ENCODE results near the gene CERS3. TPM values are rescaled to one million over a fixed set of nuclear protein-coding genes. Genes with fewer than 3 reads are reported as not detected.

The CERS3 gene
- polyA plus RNA-seq, 1 experiment = not detected

GRCh38 chr15:100515758-100516157, 13.0 kb downstream of the CERS3 start:
- H3K36me3 ChIP-seq (ENCODE audit: control insufficient read depth, insufficient read depth, low read length) = no peaks in the 10 kb centered on the region
- TF ChIP-seq CTCF (IDR thresholded peaks at IDR 0.05; ENCODE audit: insufficient read depth, low read depth, low read length) = no peak
- DNase-seq (ENCODE audit: low read depth) = no peak
- CTCF ChIA-PET = no interaction called here
- POLR2A ChIA-PET = no interaction called here
- no peak overlapping the region for H3K4me3 ChIP-seq (ENCODE audit: low read depth, low read length)
- no peaks in the 10 kb centered on the region for H3K27me3 ChIP-seq (ENCODE audit: control insufficient read depth, insufficient read depth, low read length)

DNA sequence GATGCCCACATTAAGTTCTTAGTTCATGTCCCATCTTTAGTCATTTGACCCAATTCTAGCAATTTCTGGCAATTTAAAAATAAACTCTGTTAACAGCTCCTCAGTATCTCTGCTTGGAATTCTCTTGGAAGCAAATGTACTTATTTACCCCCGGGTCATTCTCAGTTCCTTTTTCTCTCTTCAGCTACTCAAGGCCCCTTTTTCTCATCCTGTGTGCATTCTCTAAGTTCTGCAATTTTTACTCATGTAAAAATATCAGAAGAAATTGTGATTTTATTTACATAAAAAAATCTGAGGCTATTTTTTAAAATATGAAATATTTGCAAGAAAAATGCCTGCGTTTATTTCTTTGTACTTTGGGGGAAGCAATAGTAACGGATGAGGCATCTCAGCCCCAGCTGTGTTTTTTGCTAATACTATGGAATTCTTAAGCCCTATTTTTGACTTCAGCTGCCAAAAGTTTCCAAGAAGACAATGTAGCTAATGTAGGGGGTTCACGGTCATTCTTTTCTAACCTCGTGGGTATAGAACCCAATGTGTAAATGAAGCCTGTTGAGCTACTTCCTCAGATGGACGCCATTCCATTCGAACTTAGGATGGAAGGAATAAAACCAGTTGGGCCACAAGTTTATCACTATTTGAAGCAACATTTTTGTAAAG, 20.0 kb downstream of the CERS3 start:
- no peak for TF ChIP-seq CTCF (IDR thresholded peaks at IDR 0.05; ENCODE audit: insufficient read depth, low read depth, low read length)
- Histone ChIP-seq H3K36me3 (ENCODE audit: control insufficient read depth, insufficient read depth, low read length) (no peaks in the 10 kb centered on the region), H3K4me3 (ENCODE audit: low read depth, low read length) (no peak overlapping the region), H3K27me3 (ENCODE audit: control insufficient read depth, insufficient read depth, low read length) (no peaks in the 10 kb centered on the region)
- ChIA-PET CTCF (no interaction called here), POLR2A (no interaction called here)
- no peak for DNase-seq (ENCODE audit: low read depth)

DNA sequence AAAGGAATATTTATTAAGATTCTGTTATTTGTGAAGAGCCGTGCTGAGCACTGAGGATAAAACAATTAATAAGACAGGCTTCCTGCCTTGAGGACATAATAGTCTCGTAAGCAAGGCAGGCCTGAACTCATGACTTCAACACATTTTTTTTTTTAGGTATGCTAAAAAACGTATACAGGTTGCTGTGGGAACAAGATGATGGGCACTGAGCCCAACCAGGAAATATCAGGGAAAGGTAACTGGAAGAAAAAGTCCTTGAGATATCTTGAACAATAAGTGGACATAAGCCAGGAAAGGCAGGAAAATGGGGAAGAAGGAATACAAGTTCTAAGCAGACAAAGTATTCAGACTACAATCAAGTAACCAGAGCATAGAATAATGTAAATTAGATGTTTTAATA, 26.1 kb downstream of the CERS3 start:
- no peaks in the 10 kb centered on the region for H3K36me3 ChIP-seq (ENCODE audit: control insufficient read depth, insufficient read depth, low read length)
- POLR2A ChIA-PET = no interaction called here
- CTCF ChIA-PET = no interaction called here

GRCh38 chr15:100501117-100501516, 27.6 kb downstream of the CERS3 start:
- DNase-seq (ENCODE audit: low read depth) = no peak
- H3K27me3 ChIP-seq (ENCODE audit: control insufficient read depth, insufficient read depth, low read length) = no peaks in the 10 kb centered on the region
- TF ChIP-seq CTCF (IDR thresholded peaks at IDR 0.05; ENCODE audit: insufficient read depth, low read depth, low read length) = no peak
- H3K36me3 ChIP-seq (ENCODE audit: control insufficient read depth, insufficient read depth, low read length) = no peaks in the 10 kb centered on the region
- POLR2A ChIA-PET = no interaction called here
- no peak overlapping the region for H3K4me3 ChIP-seq (ENCODE audit: low read depth, low read length)
- CTCF ChIA-PET = no interaction called here

More for the DNA sequence above, 26.1 kb downstream of the CERS3 start:
- no peak for DNase-seq (ENCODE audit: low read depth)
- no peaks in the 10 kb centered on the region for H3K27me3 ChIP-seq (ENCODE audit: control insufficient read depth, insufficient read depth, low read length)
- TF ChIP-seq CTCF (IDR thresholded peaks at IDR 0.05; ENCODE audit: insufficient read depth, low read depth, low read length) = no peak
- no peak overlapping the region for H3K4me3 ChIP-seq (ENCODE audit: low read depth, low read length)

DNA sequence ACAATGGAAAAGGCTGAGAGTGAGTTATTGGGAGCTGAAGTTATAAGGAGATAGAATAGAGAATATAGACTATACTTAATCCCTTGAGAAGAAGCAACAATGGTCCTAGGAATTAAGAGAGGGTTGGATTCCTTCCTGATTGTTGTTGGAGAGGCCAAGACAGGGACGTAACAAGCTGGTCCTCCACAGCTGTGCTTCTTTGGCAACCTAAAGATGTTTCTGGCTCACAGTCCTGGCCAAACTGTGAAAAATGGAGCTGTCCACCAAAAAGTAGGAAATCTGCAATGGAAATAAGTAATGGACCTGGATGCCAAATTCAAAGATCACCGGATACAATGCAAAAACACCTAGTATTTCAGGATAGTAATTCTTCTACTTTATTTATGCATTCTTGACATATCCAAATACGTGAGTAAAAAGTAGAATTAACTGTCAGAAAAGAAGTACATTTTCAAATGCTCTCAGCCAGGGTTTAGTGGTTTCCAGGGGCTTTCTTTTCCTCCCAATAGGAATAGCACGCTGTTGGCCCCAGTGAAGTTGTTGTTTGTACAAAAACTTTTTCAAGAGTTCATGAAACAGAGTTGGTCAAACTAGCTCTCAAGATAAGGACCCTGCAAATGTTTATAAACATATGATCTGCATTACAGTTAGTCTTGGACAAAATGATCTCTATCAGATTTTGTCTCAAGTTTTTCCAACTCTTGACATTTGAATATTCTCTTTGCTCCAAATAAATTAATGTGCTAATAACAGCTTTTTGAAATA, 28.3 kb downstream of the CERS3 start:
- TF ChIP-seq CTCF (IDR thresholded peaks at IDR 0.05; ENCODE audit: insufficient read depth, low read depth, low read length) = no peak
- CTCF ChIA-PET = no interaction called here
- Histone ChIP-seq H3K36me3 (ENCODE audit: control insufficient read depth, insufficient read depth, low read length) (no peaks in the 10 kb centered on the region), H3K4me3 (ENCODE audit: low read depth, low read length) (no peak overlapping the region), H3K27me3 (ENCODE audit: control insufficient read depth, insufficient read depth, low read length) (no peaks in the 10 kb centered on the region)
- DNase-seq (ENCODE audit: low read depth) = no peak
- POLR2A ChIA-PET = no interaction called here

Data from BJ (cell line).